ENCODE results near the gene CABLES1.
"Not testable (repeated sequence)": the region's sequence is repeated elsewhere in the genome, so short reads cannot be mapped to it uniquely, and the experiment has no call there.

CABLES1 gene

GRCh38 chr18:23134780-23135549 is at the start of gene CABLES1:
Gene CABLES1, plus strand, starts transcription at chr18:23135485. Its CDS starts 278 bp downstream, at chr18:23135763.
- H3K4me3 ChIP-seq: peak within 1 kb of the TSS; percentile 39 to 69 (median 54)
- peak within 1 kb of the TSS in 20 of 21 experiments; percentile 5 to 91 (median 74) for H3K27ac ChIP-seq

GRCh38 chr18:23087352-23087751 is 47.9 kb upstream of the CABLES1 start:
- H3K27ac ChIP-seq: no peak overlapping the region

GRCh38 chr18:23088310-23088709 is 47.0 kb upstream of the CABLES1 start:
- Histone ChIP-seq H3K27ac (no peak overlapping the region), H3K4me3 (no peak overlapping the region)

More at GRCh38 chr18:23087352-23087751, 47.9 kb upstream of the CABLES1 start:
- H3K4me3 ChIP-seq: no peak overlapping the region

- not testable (repeated sequence) for H3K4me3 ChIP-seq
- peak overlapping the region in 2 of 21 experiments; percentile 1 to 24 for H3K27ac ChIP-seq
Measured at GRCh38 chr18:23091017-23091993, 44.0 kb upstream of the CABLES1 start.

GRCh38 chr18:23092121-23092520 is 43.2 kb upstream of the CABLES1 start:
- H3K27ac ChIP-seq: no peak overlapping the region
- no peak overlapping the region for H3K4me3 ChIP-seq

GRCh38 chr18:23093130-23093529 is 42.2 kb upstream of the CABLES1 start:
- H3K4me3 ChIP-seq, H3K27ac ChIP-seq: not testable (repeated sequence)

- Histone ChIP-seq H3K4me3 (no peak overlapping the region), H3K27ac (no peak overlapping the region)
Measured at GRCh38 chr18:23093772-23094171, 41.5 kb upstream of the CABLES1 start.

GRCh38 chr18:23094411-23095190 is 40.7 kb upstream of the CABLES1 start:
- Histone ChIP-seq H3K4me3 (no peak overlapping the region), H3K27ac (no peak overlapping the region)

GRCh38 chr18:23095463-23095862 is 39.8 kb upstream of the CABLES1 start:
- no peak overlapping the region for H3K27ac ChIP-seq
- H3K4me3 ChIP-seq: no peak overlapping the region

- H3K27ac ChIP-seq, H3K4me3 ChIP-seq: not testable (repeated sequence)
Measured at GRCh38 chr18:23097016-23097415, 38.3 kb upstream of the CABLES1 start.

GRCh38 chr18:23099621-23100020 is 35.7 kb upstream of the CABLES1 start:
- no peak overlapping the region for H3K27ac ChIP-seq
- H3K4me3 ChIP-seq: no peak overlapping the region

- H3K4me3 ChIP-seq: no peak overlapping the region
Measured at GRCh38 chr18:23101861-23102432, 33.3 kb upstream of the CABLES1 start.

GRCh38 chr18:23102493-23103261 is 32.6 kb upstream of the CABLES1 start:
- Histone ChIP-seq H3K4me3 (no peak overlapping the region), H3K27ac (no peak overlapping the region)

More at GRCh38 chr18:23101861-23102432, 33.3 kb upstream of the CABLES1 start:
- peak overlapping the region in 1 of 21 experiments; percentile 7 for H3K27ac ChIP-seq

- no peak overlapping the region for H3K27ac ChIP-seq
- no peak overlapping the region for H3K4me3 ChIP-seq
Measured at GRCh38 chr18:23103449-23103848, 31.8 kb upstream of the CABLES1 start.

- Histone ChIP-seq H3K4me3 (no peak overlapping the region), H3K27ac (no peak overlapping the region)
Measured at GRCh38 chr18:23105030-23105429, 30.3 kb upstream of the CABLES1 start.

GRCh38 chr18:23105581-23106219 is 29.6 kb upstream of the CABLES1 start:
- no peak overlapping the region for H3K4me3 ChIP-seq
- H3K27ac ChIP-seq: peak overlapping the region in 1 of 21 experiments; percentile 12

- no peak overlapping the region for H3K4me3 ChIP-seq
- H3K27ac ChIP-seq: peak overlapping the region in 3 of 21 experiments; percentile 3 to 24 (median 4)
Measured at GRCh38 chr18:23106575-23106974, 28.7 kb upstream of the CABLES1 start.

GRCh38 chr18:23107718-23108117 is 27.6 kb upstream of the CABLES1 start:
- H3K4me3 ChIP-seq: no peak overlapping the region
- H3K27ac ChIP-seq: peak overlapping the region in 1 of 21 experiments; percentile 50
